Keratinocyte (primary cell): ENCODE data around the gene OTOS. TPM values are rescaled to one million over a fixed set of nuclear protein-coding genes. Genes with fewer than 3 reads are reported as not detected.

ENCODE experiments used
- DNase-seq: peaks from one replicate; pipeline ENCODE4 v3.0.0-alpha.2; 2011; ENCODE audit warnings: low read depth, missing footprints, low spot score
- FAIRE-seq: peaks from 2 replicates; lab custom pipeline; 2011; peaks lifted over from hg19 to GRCh38; lab: Jason Lieb, UNC
- H2AFZ ChIP-seq: 2 replicates; pipeline ENCODE4 v1.6.0; 2012; ENCODE audit warnings: low read length, control low read depth, inconsistent platforms; ENCODE audit not compliant: control insufficient read depth
- H3K27ac ChIP-seq: 2 replicates; pipeline ENCODE4 v1.5.1; 2011; ENCODE audit warnings: low read length; ENCODE audit not compliant: control insufficient read depth, insufficient read depth
- H3K27me3 ChIP-seq: 3 replicates; pipeline ENCODE4 v1.6.0; 2011; ENCODE audit warnings: low read length; ENCODE audit not compliant: control insufficient read depth, insufficient read depth; ENCODE audit errors: extremely low read depth
- H3K36me3 ChIP-seq, 2 experiments: 2 replicates in 1 of 2; 3 replicates in 1 of 2; pipeline ENCODE4 v1.5.1; 2011; ENCODE audit warnings: low read length in 2 of 2, mild to moderate bottlenecking in 1 of 2; ENCODE audit not compliant: control insufficient read depth in 2 of 2, insufficient read depth in 2 of 2; ENCODE audit errors: extremely low read depth in 1 of 2
- H3K4me1 ChIP-seq: 3 replicates; pipeline ENCODE4 v1.5.1; 2011; ENCODE audit warnings: low read length; ENCODE audit not compliant: control insufficient read depth, insufficient read depth; ENCODE audit errors: extremely low read depth
- H3K4me2 ChIP-seq: 3 replicates; pipeline ENCODE4 v1.6.0; 2011; ENCODE audit warnings: low read depth, low read length; ENCODE audit not compliant: control insufficient read depth, insufficient read depth; ENCODE audit errors: extremely low read depth
- H3K4me3 ChIP-seq, 3 experiments: fragments of 200-600 bp in 1 of 3; sonication (generic) in 1 of 3; 2 replicates in 2 of 3; 3 replicates in 1 of 3; pipeline ENCODE4 v1.5.1; 2011 to 2016; ENCODE audit warnings: low read length in 3 of 3, mild to moderate bottlenecking in 3 of 3, control low read depth in 2 of 3, inconsistent platforms in 1 of 3, low read depth in 1 of 3, mixed read lengths in 1 of 3, mixed run types in 1 of 3, moderate library complexity in 1 of 3; ENCODE audit not compliant: control insufficient read depth in 2 of 3, insufficient read depth in 2 of 3; ENCODE audit errors: extremely low read depth in 1 of 3
- H3K79me2 ChIP-seq: 2 replicates; pipeline ENCODE4 v1.6.0; 2012; ENCODE audit warnings: low read length; ENCODE audit not compliant: control insufficient read depth, insufficient read depth
- H3K9ac ChIP-seq: 3 replicates; pipeline ENCODE4 v1.6.0; 2011; ENCODE audit warnings: low read length; ENCODE audit not compliant: control insufficient read depth, insufficient read depth; ENCODE audit errors: extremely low read depth
- H3K9me1 ChIP-seq: 3 replicates; pipeline ENCODE4 v1.6.0; 2011; ENCODE audit warnings: low read length; ENCODE audit not compliant: control insufficient read depth, insufficient read depth; ENCODE audit errors: extremely low read depth
- H3K9me3 ChIP-seq: 2 replicates; pipeline ENCODE4 v1.5.1; 2012; ENCODE audit warnings: low read depth, low read length; ENCODE audit not compliant: control insufficient read depth
- H4K20me1 ChIP-seq: 3 replicates; pipeline ENCODE4 v1.6.0; 2011; ENCODE audit warnings: low read length; ENCODE audit not compliant: control insufficient read depth, insufficient read depth; ENCODE audit errors: extremely low read depth
- CTCF ChIP-seq, 3 experiments: IDR thresholded peaks in 1 of 3; conservative IDR thresholded peaks in 1 of 3; optimal IDR thresholded peaks in 1 of 3; 2 replicates in 2 of 3; 3 replicates in 1 of 3; pipeline versions ENCODE3 to v1.5.1; 2011; ENCODE audit warnings: low read length in 3 of 3, mild to moderate bottlenecking in 3 of 3, moderate library complexity in 2 of 3, control low read depth in 1 of 3, inconsistent platforms in 1 of 3; ENCODE audit not compliant: insufficient read depth in 2 of 3; ENCODE audit errors: extremely low read depth in 1 of 3
- EZH2 ChIP-seq: IDR thresholded peaks from one replicate; pipeline ENCODE4 v1.6.1; 2012; ENCODE audit warnings: inconsistent platforms, mild to moderate bottlenecking, low read length, moderate library complexity
- dilution Hi-C: fragments of 300-500 bp; cut with MboI; formaldehyde crosslinking; loops from one replicate; pipeline ENCODE4 v1.7.0; 2020; ENCODE audit warnings: low sequenced_read_pairs; ENCODE audit not compliant: extremely low pct_ligation_motif_present
- polyA plus RNA-seq, 5 experiments: library from polyadenylated mRNA; depleted of rRNA in 3 of 5; stranded (reverse) in 3 of 5; stranded (forward) in 1 of 5; unstranded in 1 of 5; fragments of >200 nt; gene quantifications; 1 replicate in 1 of 5; 2 replicates in 3 of 5; 3 replicates in 1 of 5; pipeline versions ENCODE4 v1.2.1 to v1.2.3, GENCODE V29; 2011 to 2012; ENCODE audit warnings: missing spikeins in 2 of 5, low read depth in 1 of 5, low replicate concordance in 1 of 5

OTOS gene
- polyA plus RNA-seq, 1 donor (not counting 4 experiments of a cell fraction or from before 2014, with no cell fraction given), result not detected

- Histone ChIP-seq H3K36me3 (no peaks in the 10 kb centered on the region), H3K9me3 (peaks cover 3% of the 10 kb centered on the region), H3K9me1 (no peaks in the 10 kb centered on the region), H3K4me2 (no peak overlapping the region), H3K27ac (no peak overlapping the region), H4K20me1 (no peaks in the 10 kb centered on the region), H3K79me2 (no peaks in the 10 kb centered on the region), H3K4me1 (no peaks in the 10 kb centered on the region), H3K27me3 (peaks cover 10% of the 10 kb centered on the region), H3K9ac (no peak overlapping the region), H3K4me3 (no peak overlapping the region), H2AFZ (no peak overlapping the region)
- no peak for DNase-seq
- dilution Hi-C loops, result no loop called here
- TF ChIP-seq EZH2 (no peak), CTCF (optimal IDR thresholded peaks at IDR 0.05 in 1 of 3, IDR thresholded peaks at IDR 0.05 in 1 of 3, conservative IDR thresholded peaks at IDR 0.05 in 1 of 3; ENCODE audit: extremely low read depth in 1 of 3, insufficient read depth in 2 of 3, low read length in 3 of 3) (no peak)
- no peak for FAIRE-seq
Measured at GRCh38 chr2:240164586-240164985, 24.1 kb upstream of the OTOS start.

GRCh38 chr2:240163844-240164574, 23.6 kb upstream of the OTOS start:
- Histone ChIP-seq H3K4me1 (no peaks in the 10 kb centered on the region), H3K9me3 (peaks cover 3% of the 10 kb centered on the region), H2AFZ (no peak overlapping the region), H3K4me2 (no peak overlapping the region), H4K20me1 (no peaks in the 10 kb centered on the region), H3K4me3 (no peak overlapping the region), H3K79me2 (no peaks in the 10 kb centered on the region), H3K27me3 (peaks cover 10% of the 10 kb centered on the region), H3K27ac (no peak overlapping the region), H3K9ac (no peak overlapping the region), H3K36me3 (no peaks in the 10 kb centered on the region), H3K9me1 (no peaks in the 10 kb centered on the region)
- no peak for FAIRE-seq
- no peak for TF ChIP-seq EZH2
- dilution Hi-C loops, result no loop called here
- no peak for DNase-seq
